Heart left ventricle (tissue), 13 donors: ENCODE data around the gene MYL6B.

Experiments used
- POLR2A ChIP-seq, 2 donors: fragments of 450-650 bp; IDR thresholded peaks; one replicate each; pipeline ENCODE4 v1.6.1; 2017; ENCODE audit warnings: antibody characterized with exemption in 2 of 2, mild to moderate bottlenecking in 2 of 2, moderate library complexity in 2 of 2
- TF ChIP-seq, protein P1 (sequence below), 12 donors: fragments of 200-600 bp; sonication (generic) in 4 of 12; IDR thresholded peaks; one replicate each; pipeline versions ENCODE4 v1.5.0 to v1.8.0; 2018 to 2022; ENCODE audit warnings: antibody characterized with exemption in 12 of 12, mild to moderate bottlenecking in 5 of 12
- donor health status: ischemic (EF 13 %, LVEDD 7.1; RV severe dilation, severe dysfunction).
- donor health status: DM: no; HTN: yes; CAD: no.
- donor health status: DM: no; HTN: no; CAD: no.
- donor health status: ischemic (EF 25% LVEDD 6.9; RV normal size, moderate dysfunction).
- donor health status: ischemic (EF 25% LVEDD 5.7; RV mildly dilated, moderate dysfunction).
- donor health status: ischemic (EF 35%, LVEDD 5.7; RV mildly dilated, moderate dysfunction).
- donor health status: nonischemic (EF 11% LVEDD 7.7; RV severe dilation, severe dysfunction).
- donor health status: DM: yes; HTN: yes; CAD: no.
- donor health status: PGD.
- donor health status: ischemic (EF 29% LVEDD 5.4; RV normal size, mild dysfunction).
- donor health status: nonischemic (EF 23%, LVEDD 6.1; RV moderate dilation, normal function).

DNA sequence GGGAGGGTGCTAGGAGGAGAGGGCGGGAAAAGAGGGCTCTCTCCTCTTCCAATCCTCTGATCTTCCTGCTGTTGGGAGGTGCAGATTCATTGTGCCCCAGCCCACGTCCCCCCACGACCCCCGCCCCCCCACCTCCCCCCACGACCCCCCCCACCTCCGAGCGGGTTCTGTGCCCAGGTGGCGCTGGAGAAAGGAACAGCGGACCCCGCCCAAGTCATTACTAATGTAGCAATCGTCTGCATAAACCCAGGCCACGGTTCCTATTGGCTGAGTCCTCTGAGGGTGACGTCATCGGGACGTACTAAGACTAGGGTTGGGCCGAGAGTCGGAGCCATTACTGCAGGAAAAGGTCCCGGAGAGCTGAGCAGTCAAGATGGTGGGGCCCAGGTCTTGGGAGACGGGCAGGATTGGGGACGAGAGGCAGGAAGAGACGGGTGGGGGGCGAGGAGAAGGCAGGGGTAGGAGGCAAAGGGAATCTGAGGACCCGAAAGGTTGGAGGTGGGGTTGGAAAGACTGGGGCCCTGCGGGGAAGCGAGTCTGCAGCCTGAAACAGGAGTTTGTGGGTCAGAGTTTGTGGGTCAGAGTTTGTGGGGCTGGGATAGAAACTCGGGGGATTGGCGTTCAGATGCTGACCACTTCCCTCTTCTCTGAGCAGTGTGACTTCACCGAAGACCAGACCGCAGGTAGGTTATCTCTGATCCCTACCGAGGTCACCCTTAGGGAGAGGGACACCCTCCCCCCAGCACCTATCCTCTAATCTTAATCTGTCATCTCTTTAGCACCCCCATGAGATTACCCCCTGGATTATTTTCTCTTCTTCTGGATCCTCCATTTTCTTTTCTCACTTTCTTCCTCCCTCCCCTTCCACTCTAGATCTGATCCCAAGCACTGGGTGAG is 5.9 kb downstream of the MYL6B start, which contains the start of gene MYL6:
- TF ChIP-seq, protein P1, sequence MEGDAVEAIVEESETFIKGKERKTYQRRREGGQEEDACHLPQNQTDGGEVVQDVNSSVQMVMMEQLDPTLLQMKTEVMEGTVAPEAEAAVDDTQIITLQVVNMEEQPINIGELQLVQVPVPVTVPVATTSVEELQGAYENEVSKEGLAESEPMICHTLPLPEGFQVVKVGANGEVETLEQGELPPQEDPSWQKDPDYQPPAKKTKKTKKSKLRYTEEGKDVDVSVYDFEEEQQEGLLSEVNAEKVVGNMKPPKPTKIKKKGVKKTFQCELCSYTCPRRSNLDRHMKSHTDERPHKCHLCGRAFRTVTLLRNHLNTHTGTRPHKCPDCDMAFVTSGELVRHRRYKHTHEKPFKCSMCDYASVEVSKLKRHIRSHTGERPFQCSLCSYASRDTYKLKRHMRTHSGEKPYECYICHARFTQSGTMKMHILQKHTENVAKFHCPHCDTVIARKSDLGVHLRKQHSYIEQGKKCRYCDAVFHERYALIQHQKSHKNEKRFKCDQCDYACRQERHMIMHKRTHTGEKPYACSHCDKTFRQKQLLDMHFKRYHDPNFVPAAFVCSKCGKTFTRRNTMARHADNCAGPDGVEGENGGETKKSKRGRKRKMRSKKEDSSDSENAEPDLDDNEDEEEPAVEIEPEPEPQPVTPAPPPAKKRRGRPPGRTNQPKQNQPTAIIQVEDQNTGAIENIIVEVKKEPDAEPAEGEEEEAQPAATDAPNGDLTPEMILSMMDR (IDR thresholded peaks at IDR 0.05): no peak
- TF ChIP-seq POLR2A (IDR thresholded peaks at IDR 0.05): peak; percentile 99
